ENCODE measurements around the gene MRPL21.

DNA sequence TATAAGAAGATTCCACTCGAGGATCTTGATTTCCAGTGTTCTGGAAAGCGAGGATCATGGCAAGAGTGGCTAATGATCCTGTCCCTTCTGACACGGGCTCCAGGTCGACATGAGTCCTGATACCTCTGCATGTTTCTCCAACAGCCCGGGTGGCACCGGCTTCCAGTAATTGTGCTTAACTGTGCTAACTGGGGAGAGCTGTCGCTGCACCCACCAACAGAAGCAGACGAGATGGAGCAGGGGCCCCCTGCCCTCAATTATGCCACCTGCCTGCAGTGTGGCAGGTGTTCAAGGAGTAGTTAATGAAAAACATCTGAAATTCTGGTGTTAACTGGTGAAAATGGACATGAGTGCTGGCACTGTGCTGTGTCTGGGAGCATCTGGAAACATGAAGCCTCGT, 6.2 kb downstream of the MRPL21 start:
- TF ChIP-seq POLR2AphosphoS5 (IDR thresholded peaks at IDR 0.05) (no peak), POLR2A (IDR thresholded peaks at IDR 0.05) (no peak), EP300 (IDR thresholded peaks at IDR 0.05; ENCODE audit: low read depth) (no peak)
- TF ChIP-seq, protein P1, sequence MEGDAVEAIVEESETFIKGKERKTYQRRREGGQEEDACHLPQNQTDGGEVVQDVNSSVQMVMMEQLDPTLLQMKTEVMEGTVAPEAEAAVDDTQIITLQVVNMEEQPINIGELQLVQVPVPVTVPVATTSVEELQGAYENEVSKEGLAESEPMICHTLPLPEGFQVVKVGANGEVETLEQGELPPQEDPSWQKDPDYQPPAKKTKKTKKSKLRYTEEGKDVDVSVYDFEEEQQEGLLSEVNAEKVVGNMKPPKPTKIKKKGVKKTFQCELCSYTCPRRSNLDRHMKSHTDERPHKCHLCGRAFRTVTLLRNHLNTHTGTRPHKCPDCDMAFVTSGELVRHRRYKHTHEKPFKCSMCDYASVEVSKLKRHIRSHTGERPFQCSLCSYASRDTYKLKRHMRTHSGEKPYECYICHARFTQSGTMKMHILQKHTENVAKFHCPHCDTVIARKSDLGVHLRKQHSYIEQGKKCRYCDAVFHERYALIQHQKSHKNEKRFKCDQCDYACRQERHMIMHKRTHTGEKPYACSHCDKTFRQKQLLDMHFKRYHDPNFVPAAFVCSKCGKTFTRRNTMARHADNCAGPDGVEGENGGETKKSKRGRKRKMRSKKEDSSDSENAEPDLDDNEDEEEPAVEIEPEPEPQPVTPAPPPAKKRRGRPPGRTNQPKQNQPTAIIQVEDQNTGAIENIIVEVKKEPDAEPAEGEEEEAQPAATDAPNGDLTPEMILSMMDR (IDR thresholded peaks at IDR 0.05) = no peak
